ENCODE data around the gene NSUN6. TPM values are rescaled to one million over a fixed set of nuclear protein-coding genes. Genes with fewer than 3 reads are reported as not detected.

NSUN6 gene
- total and polyA plus RNA-seq, 2 donors (not counting 1 experiment from before 2014, with no cell fraction given), result 4.2 to 9.4 TPM

- Histone ChIP-seq H3K27ac (ENCODE audit: insufficient read depth, low read length) (no peak overlapping the region), H3K27me3 (ENCODE audit: control insufficient read depth, insufficient read depth, low read length) (no peaks in the 10 kb centered on the region), H3K79me2 (ENCODE audit: control insufficient read depth, insufficient read depth, low read length) (peaks cover 41% of the 10 kb centered on the region), H3K9me3 (ENCODE audit: control insufficient read depth, insufficient read depth, low read depth, low read length) (no peaks in the 10 kb centered on the region), H4K20me1 (ENCODE audit: control insufficient read depth, extremely low read depth, insufficient read depth, low read length) (no peaks in the 10 kb centered on the region), H2AFZ (ENCODE audit: low read length) (no peak overlapping the region), H3K4me3 (replicated peaks in 1 of 4; ENCODE audit: control extremely low read depth in 1 of 4, insufficient read depth in 1 of 4, low read depth in 3 of 4, low read length in 4 of 4) (no peak overlapping the region), H3K9ac (ENCODE audit: insufficient read depth, low read length) (no peak overlapping the region), H3K4me2 (ENCODE audit: extremely low read depth, insufficient read depth, low read length) (no peak overlapping the region), H3K4me1 (ENCODE audit: control insufficient read depth, extremely low read depth, insufficient read depth, low read length) (peaks cover 12% of the 10 kb centered on the region), H3K36me3 (ENCODE audit: control insufficient read depth, insufficient read depth, low read length) (no peaks in the 10 kb centered on the region)
- DNase-seq (ENCODE audit: low read depth in 2 of 2), result no peak
- TF ChIP-seq CTCF (conservative IDR thresholded peaks at IDR 0.05 in 1 of 2, IDR thresholded peaks at IDR 0.05 in 1 of 2; ENCODE audit: low read depth in 1 of 2, low read length in 2 of 2), result no peak
- TF ChIP-seq EZH2 (IDR thresholded peaks at IDR 0.05; ENCODE audit: low read length, missing control alignments), result no peak
Measured at GRCh38 chr10:18668026-18668425, 16.6 kb upstream of the NSUN6 start.

- no peak overlapping the region for H3K27ac ChIP-seq (ENCODE audit: insufficient read depth, low read length)
- H3K36me3 ChIP-seq (ENCODE audit: control insufficient read depth, insufficient read depth, low read length), result no peaks in the 10 kb centered on the region
- peak; percentile 83 to 88 for DNase-seq (ENCODE audit: low read depth in 2 of 2)
- H3K4me3 ChIP-seq (replicated peaks in 1 of 4; ENCODE audit: control extremely low read depth in 1 of 4, insufficient read depth in 1 of 4, low read depth in 3 of 4, low read length in 4 of 4), result peak overlapping the region in 1 of 4 experiments; percentile 5
- H3K27me3 ChIP-seq (ENCODE audit: control insufficient read depth, insufficient read depth, low read length), result no peaks in the 10 kb centered on the region
- no peak overlapping the region for H2AFZ ChIP-seq (ENCODE audit: low read length)
- TF ChIP-seq EZH2 (IDR thresholded peaks at IDR 0.05; ENCODE audit: low read length, missing control alignments) (no peak), CTCF (conservative IDR thresholded peaks at IDR 0.05 in 1 of 2, IDR thresholded peaks at IDR 0.05 in 1 of 2; ENCODE audit: low read depth in 1 of 2, low read length in 2 of 2) (no peak)
- peak overlapping the region; percentile 58 for H3K4me2 ChIP-seq (ENCODE audit: extremely low read depth, insufficient read depth, low read length)
- peaks cover 12% of the 10 kb centered on the region for H3K4me1 ChIP-seq (ENCODE audit: control insufficient read depth, extremely low read depth, insufficient read depth, low read length)
- H4K20me1 ChIP-seq (ENCODE audit: control insufficient read depth, extremely low read depth, insufficient read depth, low read length), result no peaks in the 10 kb centered on the region
- no peaks in the 10 kb centered on the region for H3K9me3 ChIP-seq (ENCODE audit: control insufficient read depth, insufficient read depth, low read depth, low read length)
- H3K9ac ChIP-seq (ENCODE audit: insufficient read depth, low read length), result no peak overlapping the region
- peaks cover 52% of the 10 kb centered on the region for H3K79me2 ChIP-seq (ENCODE audit: control insufficient read depth, insufficient read depth, low read length)
Measured at GRCh38 chr10:18666810-18667209, 15.4 kb upstream of the NSUN6 start.

- Histone ChIP-seq H3K4me1 (ENCODE audit: control insufficient read depth, extremely low read depth, insufficient read depth, low read length) (peaks cover 12% of the 10 kb centered on the region), H3K27me3 (ENCODE audit: control insufficient read depth, insufficient read depth, low read length) (no peaks in the 10 kb centered on the region), H2AFZ (ENCODE audit: low read length) (no peak overlapping the region), H3K9ac (ENCODE audit: insufficient read depth, low read length) (no peak overlapping the region), H3K4me3 (replicated peaks in 1 of 4; ENCODE audit: control extremely low read depth in 1 of 4, insufficient read depth in 1 of 4, low read depth in 3 of 4, low read length in 4 of 4) (no peak overlapping the region), H3K36me3 (ENCODE audit: control insufficient read depth, insufficient read depth, low read length) (no peaks in the 10 kb centered on the region), H3K9me3 (ENCODE audit: control insufficient read depth, insufficient read depth, low read depth, low read length) (no peaks in the 10 kb centered on the region), H3K4me2 (ENCODE audit: extremely low read depth, insufficient read depth, low read length) (peak overlapping the region; percentile 67), H3K27ac (ENCODE audit: insufficient read depth, low read length) (peak overlapping the region; percentile 4), H4K20me1 (ENCODE audit: control insufficient read depth, extremely low read depth, insufficient read depth, low read length) (no peaks in the 10 kb centered on the region), H3K79me2 (ENCODE audit: control insufficient read depth, insufficient read depth, low read length) (peaks cover 60% of the 10 kb centered on the region)
- peak; percentile 26 to 51 for DNase-seq (ENCODE audit: low read depth in 2 of 2)
- TF ChIP-seq EZH2 (IDR thresholded peaks at IDR 0.05; ENCODE audit: low read length, missing control alignments) (no peak), CTCF (conservative IDR thresholded peaks at IDR 0.05 in 1 of 2, IDR thresholded peaks at IDR 0.05 in 1 of 2; ENCODE audit: low read depth in 1 of 2, low read length in 2 of 2) (no peak)
Measured at GRCh38 chr10:18665815-18666558, 14.6 kb upstream of the NSUN6 start.

Data from fibroblast of lung (primary cell).